ENCODE results near the gene SEZ6L. TPM values are rescaled to one million over a fixed set of nuclear protein-coding genes. Genes with fewer than 3 reads are reported as not detected.

Gene SEZ6L
- total RNA-seq, 4 donors from 2014 or later = under 0.01 TPM; not detected in 3

- intact Hi-C loops (cut with DNase I) = no loop called here
- H3K4me1 ChIP-seq = peaks cover 0 to 6% (median 1%) of the 10 kb centered on the region in 3 donors
- no peak for DNase-seq
- TF ChIP-seq POLR2A (IDR thresholded peaks at IDR 0.05) (no peak), CTCF (IDR thresholded peaks at IDR 0.05) (no peak)
- H3K27me3 ChIP-seq = peaks cover 0 to 90% (median 3%) of the 10 kb centered on the region in 4 donors
- H3K27ac ChIP-seq = no peak overlapping the region
- H3K9me3 ChIP-seq = no peaks in the 10 kb centered on the region
- WGBS, 2 donors = 59 to 72% methylated on average over 6 to 8 of the region's 8 CpGs
- H3K4me3 ChIP-seq = no peak overlapping the region
- no peaks in the 10 kb centered on the region for H3K36me3 ChIP-seq
Observed at GRCh38 chr22:26164174-26164573, 5.1 kb upstream of the SEZ6L start.

- Histone ChIP-seq H3K4me1 (peaks cover 5 to 17% (median 11%) of the 10 kb centered on the region in 3 donors), H3K36me3 (no peaks in the 10 kb centered on the region), H3K4me3 (no peak overlapping the region), H3K27ac (no peak overlapping the region), H3K9me3 (no peaks in the 10 kb centered on the region), H3K27me3 (peaks cover 7 to 92% (median 17%) of the 10 kb centered on the region in 4 donors)
- TF ChIP-seq POLR2A (IDR thresholded peaks at IDR 0.05) = no peak
- intact Hi-C loops (cut with DNase I) = no loop called here
- DNase-seq = no peak
- 49 to 72% methylated on average over 5 to 8 of the region's 9 CpGs for WGBS, 2 donors
Observed at GRCh38 chr22:26168330-26168851, 871 bp upstream of the SEZ6L start.

- DNase-seq = no peak
- Histone ChIP-seq H3K36me3 (no peaks in the 10 kb centered on the region), H3K4me3 (peak overlapping the region; percentile 8 to 62 (median 30)), H3K9me3 (no peaks in the 10 kb centered on the region), H3K27ac (no peak overlapping the region), H3K27me3 (peaks cover 7 to 93% (median 17%) of the 10 kb centered on the region in 4 donors), H3K4me1 (peaks cover 5 to 17% (median 11%) of the 10 kb centered on the region in 3 donors)
- intact Hi-C loops (cut with DNase I) = no loop called here
- TF ChIP-seq POLR2A (IDR thresholded peaks at IDR 0.05) (no peak), CTCF (IDR thresholded peaks at IDR 0.05) (no peak)
- 11 to 21% methylated on average over 3 to 5 of the region's 15 CpGs for WGBS, 2 donors
Observed at GRCh38 chr22:26168939-26169314, 335 bp upstream of the SEZ6L start.

- no peak for DNase-seq
- Histone ChIP-seq H3K36me3 (no peaks in the 10 kb centered on the region), H3K27me3 (peaks cover 7 to 100% (median 17%) of the 10 kb centered on the region in 4 donors), H3K27ac (no peak overlapping the region), H3K4me3 (peak overlapping the region in 3 of 4 donors; percentile 18 to 62 (median 42)), H3K9me3 (no peaks in the 10 kb centered on the region), H3K4me1 (peaks cover 5 to 17% (median 11%) of the 10 kb centered on the region in 3 donors)
- TF ChIP-seq CTCF (IDR thresholded peaks at IDR 0.05) = no peak
- no peak for TF ChIP-seq POLR2A (IDR thresholded peaks at IDR 0.05)
- WGBS, 2 donors = 2 to 5% methylated on average over 7 to 9 of the region's 11 CpGs
- intact Hi-C loops (cut with DNase I) = no loop called here
Observed at GRCh38 chr22:26170112-26170492, 840 bp downstream of the SEZ6L start.

GRCh38 chr22:26170795-26171580, 1.7 kb downstream of the SEZ6L start:
- TF ChIP-seq POLR2A (IDR thresholded peaks at IDR 0.05) (no peak), CTCF (IDR thresholded peaks at IDR 0.05) (no peak)
- H3K9me3 ChIP-seq = no peaks in the 10 kb centered on the region
- peaks cover 7 to 98% (median 17%) of the 10 kb centered on the region in 4 donors for H3K27me3 ChIP-seq
- H3K4me1 ChIP-seq = peaks cover 5 to 17% (median 11%) of the 10 kb centered on the region in 3 donors
- no peak for DNase-seq
- H3K36me3 ChIP-seq = no peaks in the 10 kb centered on the region
- no peak overlapping the region for H3K4me3 ChIP-seq
- H3K27ac ChIP-seq = no peak overlapping the region
- 12 to 30% methylated on average over 5 to 9 of the region's 14 CpGs for WGBS, 2 donors
- intact Hi-C loops (cut with DNase I) = no loop called here
